Pancreas (tissue), 10 donors: ENCODE results near the gene PIH1D1. TPM values are rescaled to one million over a fixed set of nuclear protein-coding genes. Genes with fewer than 3 reads are reported as not detected.
A peak's percentile ranks its signal among the peaks of the same experiment; 100 is the strongest.
"Not testable (repeated sequence)": the region's sequence is repeated elsewhere in the genome, so short reads cannot be mapped to it uniquely, and the experiment has no call there.

Source experiments
- ATAC-seq, 4 donors: fragments of 200-7000 bp; cut with Tn5 transposase; one replicate each; pipeline versions ENCODE4 v1.8.0 to v1.9.1; 2020; ENCODE audit warnings: mild to moderate bottlenecking in 4 of 4, moderate library complexity in 4 of 4
- DNase-seq, 6 donors: peaks; one replicate each; pipeline ENCODE4 v3.0.0-alpha.2; 2020
- FAIRE-seq: peaks from 2 replicates; lab custom pipeline; 2012; peaks lifted over from hg19 to GRCh38; lab: Jason Lieb, UNC
- H3K27ac ChIP-seq, 4 donors: fragments of 200-600 bp; sonication (generic); 1 replicate in 3 of 4; 2 replicates in 1 of 4; pipeline versions ENCODE4 v1.5.0 to v1.8.0; 2020
- H3K27me3 ChIP-seq, 4 donors: fragments of 200-600 bp; one replicate each; pipeline ENCODE4 v1.8.0; 2021
- H3K36me3 ChIP-seq, 3 donors: fragments of 200-600 bp; sonication (generic) in 1 of 3; one replicate each; pipeline versions ENCODE4 v1.5.0 to v1.8.0; 2020 to 2021
- H3K4me1 ChIP-seq, 3 donors: fragments of 200-600 bp; one replicate each; pipeline ENCODE4 v1.8.0; 2021
- H3K4me3 ChIP-seq, 4 donors: fragments of 200-600 bp; sonication (generic) in 2 of 4; one replicate each; pipeline versions ENCODE4 v1.5.0 to v1.8.0; 2020 to 2021
- H3K9me3 ChIP-seq, 4 donors: fragments of 200-600 bp; one replicate each; pipeline ENCODE4 v1.8.0; 2021
- CTCF ChIP-seq, 4 donors: fragments of 200-600 bp; sonication (generic) in 3 of 4; IDR thresholded peaks; one replicate each; pipeline versions ENCODE4 v1.5.0 to v1.8.0; 2021; ENCODE audit warnings: antibody characterized with exemption in 4 of 4
- WGBS, 2 donors: extraction: QIAGEN DNeasy Blood & Tissue Kit; methylation state at CpG; one replicate each; pipeline ENCODE4 v1.1.7; 2013; 5-methylcytosine and 5-hydroxymethylcytosine counted together
- intact Hi-C, 3 donors: fragments of 100-400 bp; cut with DNase I; formaldehyde crosslinking; loops; one replicate each; pipeline versions ENCODE4 v1.11.1 to v1.14.2; 2022
- polyA plus RNA-seq, 2 donors: library from polyadenylated mRNA; stranded (reverse); fragments of 200-250 nt; gene quantifications; one replicate each; pipeline ENCODE4 v1.2.3, GENCODE V29; 2013
- total RNA-seq, 6 donors: library from RNA; stranded (reverse); fragmentation: NEBNext Ultra II Directional in 4 of 6; extraction: Animal tissue kit (Norgen Biotek cat#: 25700) in 4 of 6; gene quantifications; one replicate each; pipeline versions ENCODE4 v1.2.1 to v1.2.4, GENCODE V29; 2021 to 2023
- donor health status: healthy with polysubstance abuse.
- donor health status: DM: no; HTN: no; CAD: no; lungs with moderate emphysema.
- donor health status: DM: no; HTN: no; CAD: no.
- donor health status: control.
- donor health status: control.
- donor health status: Bipolar disorder and iron deficiency.
- donor health status: DM: yes; HTN: yes; CAD: no.
- donor health status: DM: no; HTN: no; CAD: no.
- donor health status: DM: no; HTN: no; CAD: no.
- donor health status: DM: yes; HTN: yes; CAD: no.

The PIH1D1 gene
- total and polyA plus RNA-seq, 8 donors = 34.2 to 110 (median 38.4) TPM

- Histone ChIP-seq H3K4me1 (no peaks in the 10 kb centered on the region), H3K9me3 (no peaks in the 10 kb centered on the region), H3K27me3 (no peaks in the 10 kb centered on the region), H3K36me3 (peaks cover 0 to 12% (median 0%) of the 10 kb centered on the region in 3 donors), H3K27ac (no peak overlapping the region), H3K4me3 (no peak overlapping the region)
- FAIRE-seq (no peak), ATAC-seq (no peak), DNase-seq (peak in 1 of 6 donors; percentile 75)
- intact Hi-C loops = no loop called here
- no peak for TF ChIP-seq CTCF (IDR thresholded peaks at IDR 0.05)
- WGBS, 2 donors = 94% methylated on average over 36 to 39 of the region's 39 CpGs
These were observed 12.5 kb upstream of the PIH1D1 start for GRCh38 chr19:49463960-49464740.

- FAIRE-seq = no peak
- H3K4me3 ChIP-seq = no peak overlapping the region
- no peak for ATAC-seq
- no peaks in the 10 kb centered on the region for H3K9me3 ChIP-seq
- no peak for TF ChIP-seq CTCF (IDR thresholded peaks at IDR 0.05)
- H3K27me3 ChIP-seq = no peaks in the 10 kb centered on the region
- peaks cover 0 to 12% (median 0%) of the 10 kb centered on the region in 3 donors for H3K36me3 ChIP-seq
- no peak for DNase-seq
- intact Hi-C loops = no loop called here
- no peak overlapping the region for H3K27ac ChIP-seq
- WGBS, 2 donors = 87 to 96% methylated on average over 11 to 12 of the region's 12 CpGs
- H3K4me1 ChIP-seq = no peaks in the 10 kb centered on the region
These were observed 10.9 kb upstream of the PIH1D1 start for GRCh38 chr19:49462492-49462891.

GRCh38 chr19:49461656-49462055 lies 10.0 kb upstream of the PIH1D1 start:
- H3K4me1 ChIP-seq = no peaks in the 10 kb centered on the region
- no peaks in the 10 kb centered on the region for H3K27me3 ChIP-seq
- peaks cover 0 to 12% (median 0%) of the 10 kb centered on the region in 3 donors for H3K36me3 ChIP-seq
- WGBS, 2 donors = 97 to 99% methylated on average over 32 to 37 of the region's 37 CpGs
- H3K4me3 ChIP-seq = no peak overlapping the region
- ATAC-seq (no peak), FAIRE-seq (no peak), DNase-seq (no peak)
- no peak for TF ChIP-seq CTCF (IDR thresholded peaks at IDR 0.05)
- intact Hi-C loops = no loop called here
- no peaks in the 10 kb centered on the region for H3K9me3 ChIP-seq
- no peak overlapping the region for H3K27ac ChIP-seq

GRCh38 chr19:49461130-49461529 lies 9.5 kb upstream of the PIH1D1 start:
- H3K36me3 ChIP-seq = peaks cover 0 to 12% (median 0%) of the 10 kb centered on the region in 3 donors
- intact Hi-C loops, H3K4me1 ChIP-seq, H3K4me3 ChIP-seq, H3K27ac ChIP-seq, ATAC-seq, H3K9me3 ChIP-seq, FAIRE-seq, DNase-seq, H3K27me3 ChIP-seq: not testable (repeated sequence)
- 0% methylated on average over 1 of the region's 1 CpG; no CpG with 5 or more reads in 1 of the 2 donors for WGBS, 2 donors

GRCh38 chr19:49459388-49459787 lies 7.8 kb upstream of the PIH1D1 start:
- no peak for TF ChIP-seq CTCF (IDR thresholded peaks at IDR 0.05)
- ATAC-seq (no peak), FAIRE-seq (no peak), DNase-seq (no peak)
- WGBS, 2 donors = 91 to 92% methylated on average over 12 of the region's 12 CpGs
- Histone ChIP-seq H3K9me3 (no peaks in the 10 kb centered on the region), H3K27ac (no peak overlapping the region), H3K4me1 (peaks cover 0 to under 1% (median 0%) of the 10 kb centered on the region in 3 donors), H3K4me3 (no peak overlapping the region), H3K36me3 (peaks cover 0 to 12% (median 0%) of the 10 kb centered on the region in 3 donors), H3K27me3 (no peaks in the 10 kb centered on the region)
- intact Hi-C loops = no loop called here
